HG03139 (cell line): ENCODE measurements around the gene MCAM.

Experiments
- ATAC-seq: cut with Tn5 transposase; IDR thresholded peaks from one replicate; pipeline ENCODE4 v1.9.1; 2021; ENCODE audit not compliant: unreplicated experiment

The MCAM gene

GRCh38 chr11:119316729-119317591, at the start of gene MCAM:
Gene MCAM, minus strand, starts transcription at chr11:119317130. Its CDS starts 29 bp downstream, at chr11:119317101.
- no peak for ATAC-seq

- no peak for ATAC-seq
Observed at GRCh38 chr11:119365071-119365591, 48.2 kb upstream of the MCAM start.

GRCh38 chr11:119363851-119364590, 47.1 kb upstream of the MCAM start:
- ATAC-seq = no peak

- ATAC-seq = no peak
Observed at GRCh38 chr11:119363081-119363850, 46.3 kb upstream of the MCAM start.

- no peak for ATAC-seq
Observed at GRCh38 chr11:119362741-119363080, 45.8 kb upstream of the MCAM start.

GRCh38 chr11:119361941-119362725, 45.2 kb upstream of the MCAM start:
- no peak for ATAC-seq

- ATAC-seq = no peak
Observed at GRCh38 chr11:119361056-119361787, 44.3 kb upstream of the MCAM start.

- no peak for ATAC-seq
Observed at GRCh38 chr11:119359365-119360214, 42.7 kb upstream of the MCAM start.

GRCh38 chr11:119357074-119357473, 40.1 kb upstream of the MCAM start:
- ATAC-seq = no peak

GRCh38 chr11:119356349-119357031, 39.6 kb upstream of the MCAM start:
- peak; percentile 71 for ATAC-seq

GRCh38 chr11:119355091-119355843, 38.3 kb upstream of the MCAM start:
- no peak for ATAC-seq

GRCh38 chr11:119352857-119353260, 35.9 kb upstream of the MCAM start:
- ATAC-seq = no peak

- ATAC-seq = no peak
Observed at GRCh38 chr11:119351232-119351631, 34.3 kb upstream of the MCAM start.

- ATAC-seq = no peak
Observed at GRCh38 chr11:119350302-119350701, 33.4 kb upstream of the MCAM start.

GRCh38 chr11:119347940-119348605, 31.1 kb upstream of the MCAM start:
- no peak for ATAC-seq

- no peak for ATAC-seq
Observed at GRCh38 chr11:119347242-119347641, 30.3 kb upstream of the MCAM start.

GRCh38 chr11:119346605-119347004, 29.7 kb upstream of the MCAM start, which contains the start of gene MFRP:
Gene MFRP, minus strand, starts transcription at chr11:119346705. Its CDS starts 192 bp downstream, at chr11:119346513.
- ATAC-seq = no peak
